Stimulated activated CD8-positive, alpha-beta memory T cell treated with anti-CD3 and anti-CD28 coated beads, Interleukin-12 subunit alpha, Interleukin-12 subunit beta, amount 100 ng/mL, for 4 hours (primary cell): Measurements from ENCODE around the gene NPC1L1.

Experiments
- DNase-seq: peaks from one replicate; pipeline ENCODE4 v3.0.0-alpha.2; 2020; ENCODE audit warnings: low read depth

Gene NPC1L1

DNA sequence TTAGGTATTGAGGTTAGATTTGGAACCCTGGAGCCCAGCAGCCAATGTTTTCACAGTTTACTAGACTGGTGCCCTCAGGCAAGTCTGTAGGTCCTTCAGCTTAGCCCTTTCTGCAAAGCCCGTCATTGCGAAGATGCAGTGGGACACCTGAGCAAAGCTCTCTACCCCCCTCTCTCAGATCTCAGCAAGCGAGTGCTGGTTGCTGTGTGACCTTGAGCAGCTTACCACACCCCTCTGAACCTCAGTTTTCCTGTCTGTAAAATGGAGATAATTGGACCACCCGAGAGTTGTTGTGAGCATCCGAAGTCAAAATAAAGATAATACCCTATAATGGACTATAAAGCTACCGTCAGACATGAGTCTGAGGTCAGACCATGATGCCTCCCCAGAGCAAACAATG lies 3.7 kb downstream of the NPC1L1 start:
- no peak for DNase-seq

DNA sequence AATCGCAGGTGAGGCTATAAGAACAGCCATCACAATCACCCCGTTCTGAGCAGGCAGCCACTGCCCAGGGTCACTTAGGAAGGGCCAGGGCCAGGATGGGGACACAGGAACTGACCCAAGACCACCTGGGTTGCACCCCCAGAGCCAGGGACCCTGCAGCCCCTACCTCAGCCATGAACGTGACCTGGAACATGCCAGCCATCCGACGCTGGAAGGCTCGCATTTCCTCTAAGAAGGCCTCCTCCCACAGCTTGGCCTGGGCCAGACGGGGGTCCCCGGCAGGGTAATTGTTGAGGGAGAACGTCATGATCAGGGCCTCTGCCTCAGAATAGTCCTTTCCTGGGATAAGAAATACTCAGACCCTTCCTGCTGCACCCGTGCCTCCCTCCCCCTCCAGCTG lies 5.0 kb downstream of the NPC1L1 start:
- no peak for DNase-seq

DNA sequence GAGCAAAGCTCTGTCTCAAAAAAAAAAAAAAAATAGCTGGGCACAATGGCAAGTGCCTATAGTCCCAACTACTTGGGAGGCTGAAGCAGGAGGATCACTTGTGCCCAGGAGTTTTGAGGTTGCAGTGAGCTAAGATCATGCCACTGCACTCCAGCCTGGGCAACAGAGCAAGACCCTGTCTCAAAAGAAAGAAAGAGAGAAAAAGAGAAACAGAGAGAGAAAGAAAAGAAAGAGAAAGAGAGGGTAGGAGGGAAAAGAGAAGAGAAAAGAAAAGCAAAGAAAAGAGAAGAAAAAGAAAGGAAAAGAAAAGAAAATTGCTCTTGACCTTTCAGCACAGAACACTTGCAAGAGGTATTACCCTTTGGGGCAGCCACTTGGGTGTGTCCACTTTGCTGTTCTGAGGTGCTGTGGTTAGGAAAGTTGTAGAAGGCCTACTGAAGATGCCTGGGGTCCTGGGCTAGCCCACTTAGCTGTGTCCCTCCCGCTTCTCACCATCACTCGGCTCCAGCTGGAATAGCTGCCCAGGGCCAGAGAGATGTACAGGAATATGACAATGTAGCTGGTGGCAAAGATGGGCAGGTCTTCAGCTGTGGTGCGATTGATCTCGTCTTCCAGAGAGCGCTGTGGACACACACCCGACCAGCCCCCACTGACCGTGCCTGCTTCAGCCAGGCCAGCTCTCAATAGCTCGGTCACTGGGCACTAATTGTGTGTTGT lies 5.6 kb downstream of the NPC1L1 start:
- DNase-seq = no peak

DNA sequence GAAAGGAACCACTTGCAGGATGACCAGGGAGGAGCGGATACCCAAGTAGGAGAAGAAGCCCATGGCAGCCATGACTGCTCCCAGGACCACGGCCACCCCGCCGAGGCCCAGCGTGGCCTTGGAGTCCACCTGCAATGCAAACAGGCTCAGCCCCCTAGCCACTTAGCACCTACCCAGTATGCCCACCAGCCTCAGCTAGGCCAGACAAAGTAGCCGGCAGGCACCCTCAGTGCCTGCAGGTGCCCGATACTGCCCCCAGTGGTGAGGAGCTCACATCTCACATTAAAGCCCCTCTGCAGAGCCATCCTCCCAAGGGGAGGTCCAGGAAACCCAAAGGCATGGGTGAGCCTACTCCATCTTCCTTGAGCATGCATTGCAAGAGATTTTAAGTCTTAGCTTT lies 6.6 kb downstream of the NPC1L1 start:
- no peak for DNase-seq

DNA sequence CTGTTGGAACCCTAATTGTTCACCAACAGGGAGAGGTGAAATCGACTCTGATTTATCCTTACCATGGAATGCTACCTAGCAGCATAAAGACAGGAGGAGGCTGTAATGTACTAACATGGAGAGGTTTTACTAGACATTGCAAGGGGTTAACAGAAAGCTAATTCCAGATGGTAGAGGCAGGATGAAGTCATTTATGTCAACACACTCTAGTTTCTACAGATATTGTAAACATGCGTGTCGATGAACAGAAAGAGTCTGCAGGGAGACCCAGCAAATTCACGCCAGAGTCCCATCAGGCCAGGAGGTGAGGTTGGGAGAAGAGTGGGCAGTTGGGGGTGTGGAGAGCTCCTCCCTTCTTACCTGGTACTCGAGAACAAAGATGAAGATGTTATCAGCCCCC lies 7.0 kb downstream of the NPC1L1 start:
- DNase-seq = no peak

DNA sequence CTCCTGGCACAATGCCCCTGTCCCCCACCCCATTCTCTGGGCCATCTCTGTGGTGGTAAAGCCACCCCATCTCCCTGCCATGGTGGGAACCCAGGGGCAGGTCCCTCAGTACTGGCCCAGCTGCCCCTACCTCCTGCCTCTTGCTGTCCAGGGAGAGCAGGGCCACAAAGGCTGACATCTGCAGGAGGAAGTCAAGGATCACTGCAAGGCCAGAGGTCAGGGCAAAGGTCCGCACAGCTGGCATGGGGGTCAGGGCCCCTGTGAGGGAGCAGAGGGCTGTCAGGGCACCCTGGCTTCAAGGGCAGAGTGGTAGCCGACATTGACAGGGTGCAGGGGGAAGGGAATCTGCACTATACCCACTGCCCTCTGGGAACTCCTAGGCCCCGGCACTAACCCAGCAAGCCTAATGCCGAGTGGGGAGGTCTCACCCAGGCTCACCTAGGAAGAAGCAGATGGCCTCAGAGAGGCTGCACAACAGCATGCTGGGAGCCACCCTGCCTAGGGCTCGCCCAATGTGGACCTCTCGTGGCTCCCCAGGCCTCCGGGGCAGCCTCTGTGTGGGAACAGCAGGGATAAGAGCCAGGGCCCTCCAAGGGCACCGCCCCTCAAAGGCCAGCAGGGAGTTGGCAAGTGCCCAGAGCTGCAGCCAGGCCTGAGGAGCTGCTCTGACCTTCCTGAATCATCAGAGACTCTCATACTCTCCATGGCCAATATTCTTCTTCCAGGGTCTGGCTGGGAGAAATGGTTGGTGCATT lies 7.7 kb downstream of the NPC1L1 start:
- no peak for DNase-seq

DNA sequence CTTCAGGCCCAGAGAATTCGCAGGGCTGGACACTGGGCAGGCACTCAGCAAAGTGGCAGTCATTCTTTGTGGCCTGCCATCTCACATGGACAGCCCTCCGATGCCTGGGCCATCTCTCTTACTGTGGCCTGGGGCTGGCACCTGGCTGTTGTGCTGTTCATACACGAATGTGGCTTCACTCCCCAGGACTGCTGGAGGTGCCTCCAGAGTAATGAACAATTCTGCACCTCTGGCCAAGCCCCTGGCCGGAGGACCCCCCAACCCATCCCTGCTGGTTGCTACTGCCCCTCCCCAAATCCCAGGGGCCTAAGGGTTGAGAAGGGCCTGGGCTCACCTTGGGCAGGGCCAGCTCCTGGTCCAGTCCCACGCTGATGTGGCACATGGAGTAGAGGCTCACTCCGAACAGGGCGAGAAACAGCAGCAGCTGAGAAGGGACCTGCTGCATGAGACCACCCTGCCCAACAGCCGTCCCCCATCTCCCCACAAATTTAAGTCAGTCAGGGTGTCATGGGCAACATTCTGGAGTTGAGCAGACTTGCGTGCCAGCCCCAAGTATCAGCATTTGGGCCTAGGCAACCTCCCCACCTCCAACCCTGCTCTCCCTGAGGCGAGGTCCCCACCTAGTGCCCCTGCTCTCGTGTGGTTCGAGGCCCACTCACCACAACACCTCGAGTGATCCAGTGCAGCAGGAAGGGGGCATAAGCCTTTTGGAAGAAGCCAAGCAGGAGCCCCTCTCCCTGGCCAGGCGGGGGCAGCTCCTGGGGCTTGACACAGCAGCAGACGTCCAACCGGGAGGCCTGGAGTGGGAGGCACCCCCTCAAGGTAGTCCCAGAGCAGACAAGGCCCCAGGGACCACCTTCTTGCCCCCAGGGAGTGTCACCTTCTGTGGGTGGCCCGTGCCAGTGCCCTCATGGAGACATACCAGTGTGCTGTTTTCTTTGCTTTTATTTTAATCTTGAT lies 9.4 kb downstream of the NPC1L1 start:
- DNase-seq = no peak

DNA sequence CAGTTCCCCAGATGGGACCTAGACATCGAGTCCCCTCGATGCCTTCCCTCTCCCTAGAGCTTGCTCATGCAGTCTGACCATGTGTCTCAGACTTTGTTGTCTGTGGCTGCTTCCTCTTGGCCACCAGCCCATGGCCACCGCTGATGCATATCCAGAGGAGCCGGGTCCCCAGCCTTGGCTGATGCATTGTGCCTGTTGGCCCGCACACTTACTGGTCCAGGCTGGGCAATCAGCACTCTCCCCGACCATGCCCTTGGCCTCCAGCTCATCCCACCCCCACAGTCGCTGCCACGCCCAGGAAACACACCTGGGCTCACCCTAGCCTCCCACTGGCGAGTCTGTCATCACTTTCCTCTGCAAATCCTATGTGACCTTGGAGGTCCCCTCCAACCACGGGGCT lies 10.1 kb downstream of the NPC1L1 start:
- DNase-seq = no peak

DNA sequence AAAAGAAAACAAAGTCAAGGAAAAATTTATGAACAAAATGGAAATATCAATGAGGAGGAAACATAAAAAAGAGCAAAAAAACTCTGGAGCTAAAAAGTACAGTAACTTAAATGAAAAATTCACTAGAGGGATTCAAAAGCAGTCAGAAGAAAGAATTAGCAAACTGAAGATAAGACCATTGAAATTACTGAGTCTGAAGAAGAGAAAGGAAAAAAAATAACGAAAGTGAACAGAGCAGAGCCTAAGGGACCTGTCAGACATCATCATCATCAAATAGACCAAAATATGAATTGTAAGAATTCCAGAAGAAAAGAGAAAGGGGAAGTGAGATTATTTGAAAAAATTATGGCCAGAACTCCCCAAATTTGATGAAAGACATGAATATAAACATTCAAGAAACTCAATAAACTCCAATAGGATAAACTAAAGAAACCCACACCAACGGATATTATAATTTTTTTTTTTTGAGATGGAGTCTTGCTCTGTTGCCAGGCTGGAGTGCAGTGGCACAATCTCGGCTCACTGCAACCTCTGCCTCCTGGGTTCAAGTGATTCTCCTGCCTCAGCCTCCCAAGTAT lies 16.2 kb downstream of the NPC1L1 start:
- no peak for DNase-seq

DNA sequence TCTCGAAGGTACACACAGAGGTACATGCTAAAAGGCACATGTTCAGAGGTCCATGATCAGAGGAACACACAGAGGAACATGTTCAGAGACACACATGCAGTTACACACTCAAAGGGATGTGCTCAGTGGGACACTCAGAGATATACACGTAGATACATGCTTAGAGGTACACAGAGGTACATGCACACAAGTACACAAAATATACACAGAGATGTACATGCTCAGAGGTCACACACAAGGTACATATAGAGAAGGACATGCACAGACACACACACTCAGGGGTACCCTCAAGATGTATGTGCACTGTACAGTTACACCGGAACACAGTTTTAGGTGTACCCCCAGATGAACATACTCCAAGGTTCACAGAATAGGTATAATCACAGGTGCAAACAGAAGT lies 18.8 kb downstream of the NPC1L1 start:
- no peak for DNase-seq

DNA sequence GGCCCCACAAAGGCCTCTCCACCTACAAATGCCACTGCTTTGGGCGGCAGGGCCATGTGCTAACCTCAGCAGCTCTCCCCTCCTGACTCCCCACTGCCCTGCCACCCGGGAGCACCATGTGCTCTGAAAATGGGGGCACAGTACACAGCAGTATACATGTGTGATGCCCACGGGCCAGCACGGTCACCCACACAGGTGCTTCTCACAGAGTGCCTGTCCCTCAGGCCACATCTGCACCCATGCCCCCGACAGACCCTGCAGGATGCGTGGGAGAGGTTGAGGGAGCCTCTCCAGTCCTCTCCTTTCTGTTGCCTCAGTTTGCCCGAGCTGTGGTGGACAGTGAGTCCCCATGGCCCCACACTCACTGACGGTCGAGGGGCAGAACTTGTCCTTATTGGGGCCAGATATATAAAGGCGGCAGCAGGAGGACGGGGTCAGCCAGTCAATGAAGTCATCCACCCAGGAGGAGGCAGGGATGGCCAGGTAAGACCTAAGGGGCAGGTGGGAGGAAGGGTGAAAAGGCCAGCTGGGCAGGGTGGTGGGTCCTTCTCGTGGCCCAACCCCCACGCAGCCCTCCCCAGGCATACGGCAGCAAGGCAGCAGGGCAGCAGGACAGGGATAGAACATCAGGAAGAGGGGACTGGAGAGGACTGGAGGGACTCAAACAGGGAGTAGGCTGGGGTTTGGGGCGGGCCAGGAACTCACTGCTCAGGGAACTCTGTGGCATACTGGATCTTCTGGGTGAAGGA lies 19.6 kb downstream of the NPC1L1 start:
- no peak for DNase-seq

DNA sequence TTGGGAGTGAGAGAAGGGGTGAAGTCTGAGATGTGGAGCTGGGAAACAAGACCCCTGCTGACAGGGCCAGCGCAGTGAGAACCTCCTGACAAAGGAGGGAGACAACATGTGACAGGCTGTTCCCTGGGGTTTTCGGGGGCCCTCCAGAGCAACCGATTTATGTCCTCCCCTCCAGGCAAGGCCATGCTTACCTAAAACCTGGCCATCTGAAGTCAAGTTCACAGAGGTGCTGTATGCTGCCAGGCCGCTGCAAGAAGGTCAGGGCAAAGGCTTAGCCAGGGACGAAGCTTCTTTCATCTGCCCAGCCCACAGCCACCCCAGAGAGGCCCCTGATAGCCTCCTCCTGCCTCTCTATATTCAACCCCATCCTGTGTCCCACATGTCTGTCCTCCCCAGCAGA lies 20.6 kb downstream of the NPC1L1 start:
- DNase-seq = no peak

DNA sequence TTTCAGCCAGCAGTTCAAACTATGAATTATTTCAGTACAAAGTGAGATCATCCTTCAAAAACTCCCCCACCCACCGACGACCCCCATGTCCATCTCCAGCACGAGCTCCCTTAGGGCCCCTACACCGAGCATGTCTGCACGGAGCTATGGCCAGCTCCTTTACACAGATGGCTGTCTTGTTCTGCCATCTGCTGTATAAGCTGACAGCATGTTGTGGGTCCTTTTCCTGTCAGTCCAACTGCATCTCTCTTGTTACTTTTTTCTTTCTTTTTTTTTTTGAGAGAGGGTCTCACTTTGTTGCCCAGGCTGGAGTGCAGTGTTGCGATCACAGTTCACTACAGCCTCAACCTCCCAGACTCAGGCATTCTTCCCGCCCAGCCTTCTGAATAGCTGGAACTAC lies 21.6 kb downstream of the NPC1L1 start:
- no peak for DNase-seq

DNA sequence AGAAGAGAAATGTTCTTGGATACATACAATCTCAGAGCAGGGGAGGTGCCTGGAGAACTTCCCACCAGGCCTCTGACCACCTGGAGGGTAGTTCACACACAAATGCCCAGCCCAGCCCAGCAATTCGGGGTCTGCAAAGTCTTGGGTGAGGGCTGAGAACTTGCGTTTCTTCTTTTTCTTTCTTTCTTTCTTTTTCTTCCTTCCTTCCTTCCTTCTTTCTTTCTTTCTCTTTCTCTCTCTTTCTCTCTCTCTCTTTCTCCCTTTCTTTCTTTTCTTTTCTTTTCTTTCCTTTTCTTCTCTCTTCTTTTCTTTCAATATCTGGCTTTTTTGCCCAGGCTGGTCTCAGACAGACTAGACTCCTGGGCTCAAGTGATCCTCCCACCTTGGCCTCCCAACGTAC lies 22.4 kb downstream of the NPC1L1 start:
- no peak for DNase-seq

DNA sequence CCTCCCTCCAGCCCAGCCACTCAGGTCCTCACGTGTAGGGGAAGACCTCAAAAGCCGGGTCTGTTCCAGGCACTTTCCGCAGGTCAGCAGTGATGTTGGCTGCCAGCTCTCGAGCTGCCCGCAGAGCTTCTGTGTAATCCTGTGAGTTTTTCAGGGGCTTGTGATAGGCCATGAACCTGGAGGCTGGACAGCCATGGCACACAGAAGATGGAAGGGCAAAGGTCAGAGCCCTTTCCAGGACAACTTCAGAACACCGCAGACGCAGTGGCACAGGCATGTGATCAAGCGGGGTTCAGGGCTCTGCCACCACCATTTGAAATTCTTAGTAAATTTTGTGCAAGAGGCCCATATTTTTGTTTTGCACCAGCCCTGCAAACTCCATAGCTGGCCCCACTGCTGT lies 24.0 kb downstream of the NPC1L1 start:
- no peak for DNase-seq

DNA sequence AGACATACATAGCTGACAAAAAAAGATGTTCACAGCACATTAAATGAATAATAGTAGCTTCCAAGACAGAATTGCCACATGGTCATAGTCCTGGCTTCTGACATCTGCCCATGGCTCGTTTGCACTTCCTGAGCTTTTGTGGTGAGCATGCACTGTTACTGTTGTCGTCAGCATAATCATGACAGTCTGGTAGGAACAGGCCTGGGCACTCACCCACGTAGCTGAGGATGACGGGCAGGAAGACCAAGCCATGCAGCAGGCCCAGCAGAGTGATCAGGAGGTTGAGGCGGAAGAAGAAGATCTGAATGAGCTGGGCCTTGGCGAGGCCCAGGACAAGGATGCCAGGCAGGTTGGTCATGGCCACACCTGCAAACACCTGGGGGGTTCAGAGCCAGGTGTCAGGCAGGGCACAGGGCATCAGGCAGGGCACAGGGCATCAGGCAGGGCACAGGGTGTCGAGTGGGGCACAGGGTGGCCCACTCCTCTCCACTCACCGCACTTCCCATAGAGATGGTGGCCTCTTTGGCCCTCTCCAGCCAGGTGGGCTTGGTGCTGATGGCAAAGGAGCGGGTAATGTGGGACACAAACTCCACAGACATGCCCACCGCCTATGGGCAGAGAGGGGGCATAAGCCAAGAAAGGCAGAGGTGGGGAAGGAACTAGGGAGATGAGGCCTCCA lies 25.4 kb downstream of the NPC1L1 start:
- no peak for DNase-seq

DNA sequence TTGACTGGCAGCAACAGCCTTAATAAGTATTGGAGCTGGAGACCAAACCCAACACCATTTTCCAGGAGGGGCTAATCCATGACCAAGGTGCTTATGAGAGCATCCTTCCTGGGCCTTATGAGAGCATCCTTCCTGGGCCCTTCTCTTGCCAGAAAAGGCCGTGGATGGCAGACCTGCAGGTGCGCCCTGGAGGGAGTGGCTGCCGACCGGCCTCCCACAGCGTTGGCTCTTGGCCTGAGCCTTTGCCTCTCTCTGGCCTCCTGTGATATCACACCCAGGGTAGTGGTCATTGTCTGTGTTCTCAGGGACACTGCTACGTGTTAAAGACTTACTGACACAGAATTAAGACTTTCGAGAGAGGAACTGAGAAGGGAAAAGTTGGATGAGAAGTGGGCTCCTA lies 28.4 kb downstream of the NPC1L1 start:
- DNase-seq = no peak

DNA sequence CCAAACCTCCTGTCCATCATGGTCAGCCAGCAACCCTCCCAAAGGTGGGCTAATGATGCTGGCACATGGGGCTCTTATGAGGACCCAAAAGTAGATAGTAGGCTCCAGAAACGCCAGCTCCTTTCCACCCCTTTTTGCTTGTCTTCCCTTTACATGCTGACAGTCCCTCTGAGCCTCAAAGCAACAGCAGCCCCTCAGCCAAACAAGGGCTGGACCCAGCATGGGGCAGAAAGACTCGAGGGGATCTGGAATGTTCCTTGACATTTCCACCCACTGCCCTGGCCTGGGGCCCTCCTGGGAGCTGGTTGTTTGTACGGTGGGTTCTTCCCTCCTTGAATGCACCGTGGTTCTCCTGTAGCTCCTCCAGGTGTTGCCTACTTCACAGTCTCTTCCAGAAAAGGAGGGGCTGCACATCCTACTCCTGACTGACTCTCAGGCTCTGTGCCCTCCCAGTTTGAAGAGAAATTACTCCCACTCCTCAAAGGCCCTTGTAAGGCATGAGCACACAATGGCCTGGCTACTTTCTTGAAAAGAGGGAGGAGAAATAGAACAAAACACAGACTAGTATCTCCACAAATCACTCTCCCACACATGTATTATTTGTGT lies 29.2 kb downstream of the NPC1L1 start:
- DNase-seq = no peak

DNA sequence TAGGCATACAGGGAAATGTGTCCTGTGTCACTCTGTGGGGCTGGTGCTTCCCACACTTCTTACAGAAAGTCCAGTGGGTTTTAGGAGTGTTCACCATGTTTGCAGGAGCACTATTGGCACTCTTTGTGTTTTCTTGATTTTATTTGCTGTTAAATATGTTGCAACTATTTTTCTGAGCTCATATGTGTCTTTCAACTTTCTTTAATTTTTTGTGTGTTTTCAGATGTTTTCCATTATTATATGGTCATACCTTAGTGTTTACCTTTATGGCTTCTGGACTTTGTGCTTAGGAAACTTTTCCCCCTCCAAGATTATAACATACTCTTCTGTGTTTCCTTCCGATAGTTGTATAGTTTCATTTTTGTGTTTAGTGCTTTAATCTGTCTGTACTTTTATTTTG lies 29.9 kb downstream of the NPC1L1 start:
- no peak for DNase-seq

DNA sequence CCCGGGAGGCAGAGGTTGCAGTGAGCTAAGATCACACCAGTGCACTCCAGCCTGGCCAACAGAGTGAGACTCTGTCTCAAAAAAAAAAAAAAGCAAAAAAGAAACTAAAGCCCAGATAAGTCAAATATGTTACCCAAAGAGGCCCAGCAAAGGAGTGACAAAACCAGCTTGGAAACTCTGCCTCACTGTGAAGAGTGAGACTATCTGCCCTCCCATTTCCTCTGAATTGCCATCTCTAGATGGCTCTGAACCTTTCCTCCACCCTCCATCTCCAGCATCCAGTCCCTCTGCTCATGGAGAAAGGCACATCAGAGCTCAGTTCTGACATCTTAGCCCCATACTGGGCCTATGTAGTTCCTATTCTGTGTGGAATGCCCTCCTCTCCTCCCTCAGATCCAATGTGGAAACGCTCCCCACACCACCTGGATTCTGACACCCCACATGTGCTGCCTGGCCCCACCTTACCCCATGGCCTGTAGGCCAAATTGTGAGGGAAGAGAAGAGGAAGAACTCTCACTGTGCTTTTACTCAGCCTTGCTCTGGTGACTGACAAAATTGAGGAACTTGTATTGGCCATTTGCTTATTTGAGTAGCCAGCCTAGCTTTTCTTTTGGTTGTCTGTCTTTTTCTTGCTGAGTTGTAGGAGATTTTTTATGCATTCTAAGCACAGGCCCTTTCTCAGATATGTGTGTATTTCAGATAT lies 32.7 kb downstream of the NPC1L1 start:
- no peak for DNase-seq
